Upper lobe of left lung (tissue), 4 donors: ENCODE measurements around the gene MVD.

ENCODE experiments used
- EP300 ChIP-seq, 4 donors: sonication (generic); formaldehyde crosslinking; IDR thresholded peaks; one replicate each; pipeline ENCODE4 v1.5.1; 2017; ENCODE audit warnings: antibody characterized with exemption in 4 of 4, control low read depth in 2 of 4
- POLR2A ChIP-seq, 4 donors: fragments of 450-650 bp; IDR thresholded peaks; one replicate each; pipeline ENCODE4 v1.5.1; 2016 to 2017; ENCODE audit warnings: antibody characterized with exemption in 4 of 4, mild to moderate bottlenecking in 2 of 4
- POLR2AphosphoS5 ChIP-seq, 2 donors: sonication (generic); formaldehyde crosslinking; IDR thresholded peaks; one replicate each; pipeline ENCODE4 v1.5.1; 2017; ENCODE audit warnings: antibody characterized with exemption in 2 of 2

- TF ChIP-seq POLR2A (IDR thresholded peaks at IDR 0.05) = no peak
- no peak for TF ChIP-seq POLR2AphosphoS5 (IDR thresholded peaks at IDR 0.05)
- no peak for TF ChIP-seq EP300 (IDR thresholded peaks at IDR 0.05)
These were observed 17.4 kb downstream of the MVD start for GRCh38 chr16:88645455-88645854.
